BE2C (cell line): ENCODE results near the gene FAM114A2.

Experiments used
- DNase-seq: peaks from one replicate; pipeline ENCODE4 v3.0.0-alpha.2; 2020
- H3K27me3 ChIP-seq: fragments of 250-450 bp; sonication (Bioruptor Pico); 2 replicates; pipeline ENCODE4 v1.5.1; 2020; ENCODE audit warnings: mild to moderate bottlenecking
- H3K36me3 ChIP-seq: fragments of 250-450 bp; sonication (Bioruptor Pico); 2 replicates; pipeline ENCODE4 v1.5.1; 2020; ENCODE audit warnings: mild to moderate bottlenecking
- H3K4me1 ChIP-seq: fragments of 250-450 bp; sonication (Bioruptor Pico); 2 replicates; pipeline ENCODE4 v1.5.1; 2020
- H3K4me3 ChIP-seq: 2 replicates; pipeline ENCODE4 v1.5.1; 2011; ENCODE audit warnings: low read depth, low read length
- H3K9me3 ChIP-seq: fragments of 250-450 bp; sonication (Bioruptor Pico); 2 replicates; pipeline ENCODE4 v1.5.1; 2020
- TF ChIP-seq, protein P1 (sequence below): IDR thresholded peaks from 2 replicates; pipeline ENCODE4 v1.5.1; 2012; ENCODE audit warnings: mild to moderate bottlenecking, low read depth, low read length

The FAM114A2 gene

DNA sequence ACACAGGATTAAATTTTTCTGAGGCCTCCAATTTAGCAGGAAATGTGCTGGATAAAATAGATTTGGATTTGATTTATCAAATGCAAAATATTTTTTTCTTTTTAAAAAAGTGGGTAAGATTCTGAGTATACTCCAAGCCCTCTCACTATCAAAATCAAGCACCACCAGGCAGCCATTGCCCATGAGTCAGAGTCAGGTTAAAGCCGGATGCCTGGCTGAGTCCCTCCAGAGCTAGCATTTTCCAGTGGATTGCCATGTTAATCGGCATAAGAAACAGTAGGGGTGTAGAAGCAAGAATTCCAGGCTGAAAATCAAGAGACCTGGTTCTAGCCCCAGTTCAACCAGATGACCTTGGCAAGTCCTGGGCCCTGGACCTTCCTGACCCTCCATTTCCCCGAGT is 85.3 kb downstream of the FAM114A2 start:
- Histone ChIP-seq H3K27me3 (no peaks in the 10 kb centered on the region), H3K9me3 (no peaks in the 10 kb centered on the region)

DNA sequence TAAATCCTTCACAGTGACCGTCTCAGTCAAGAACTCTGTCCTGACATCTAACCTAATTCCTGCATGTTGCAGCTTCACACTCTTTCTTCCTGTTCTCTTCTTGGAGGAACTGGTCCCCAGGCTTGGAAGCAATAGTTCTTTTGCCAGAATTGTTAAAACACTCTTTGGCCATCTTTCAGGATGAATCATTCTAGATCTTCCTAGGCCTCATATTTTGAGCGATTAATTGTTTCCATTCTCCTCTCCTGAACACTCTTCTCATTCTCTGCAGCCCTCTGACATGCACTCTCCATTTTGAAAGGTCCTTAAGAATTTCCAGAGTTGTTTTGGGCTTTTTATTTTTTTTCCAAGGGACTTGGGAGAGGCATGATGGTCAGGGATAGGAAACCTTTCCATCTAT is 85.8 kb downstream of the FAM114A2 start:
- no peak for DNase-seq
- no peaks in the 10 kb centered on the region for H3K9me3 ChIP-seq
- no peaks in the 10 kb centered on the region for H3K4me1 ChIP-seq
- TF ChIP-seq, protein P1, sequence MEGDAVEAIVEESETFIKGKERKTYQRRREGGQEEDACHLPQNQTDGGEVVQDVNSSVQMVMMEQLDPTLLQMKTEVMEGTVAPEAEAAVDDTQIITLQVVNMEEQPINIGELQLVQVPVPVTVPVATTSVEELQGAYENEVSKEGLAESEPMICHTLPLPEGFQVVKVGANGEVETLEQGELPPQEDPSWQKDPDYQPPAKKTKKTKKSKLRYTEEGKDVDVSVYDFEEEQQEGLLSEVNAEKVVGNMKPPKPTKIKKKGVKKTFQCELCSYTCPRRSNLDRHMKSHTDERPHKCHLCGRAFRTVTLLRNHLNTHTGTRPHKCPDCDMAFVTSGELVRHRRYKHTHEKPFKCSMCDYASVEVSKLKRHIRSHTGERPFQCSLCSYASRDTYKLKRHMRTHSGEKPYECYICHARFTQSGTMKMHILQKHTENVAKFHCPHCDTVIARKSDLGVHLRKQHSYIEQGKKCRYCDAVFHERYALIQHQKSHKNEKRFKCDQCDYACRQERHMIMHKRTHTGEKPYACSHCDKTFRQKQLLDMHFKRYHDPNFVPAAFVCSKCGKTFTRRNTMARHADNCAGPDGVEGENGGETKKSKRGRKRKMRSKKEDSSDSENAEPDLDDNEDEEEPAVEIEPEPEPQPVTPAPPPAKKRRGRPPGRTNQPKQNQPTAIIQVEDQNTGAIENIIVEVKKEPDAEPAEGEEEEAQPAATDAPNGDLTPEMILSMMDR = no peak
- H3K36me3 ChIP-seq = no peaks in the 10 kb centered on the region
- H3K4me3 ChIP-seq = no peak overlapping the region
- no peaks in the 10 kb centered on the region for H3K27me3 ChIP-seq

More for the DNA sequence above, 85.3 kb downstream of the FAM114A2 start:
- Histone ChIP-seq H3K4me3 (no peak overlapping the region), H3K36me3 (no peaks in the 10 kb centered on the region), H3K4me1 (no peaks in the 10 kb centered on the region)
- DNase-seq = no peak
- TF ChIP-seq, protein P1 = no peak

DNA sequence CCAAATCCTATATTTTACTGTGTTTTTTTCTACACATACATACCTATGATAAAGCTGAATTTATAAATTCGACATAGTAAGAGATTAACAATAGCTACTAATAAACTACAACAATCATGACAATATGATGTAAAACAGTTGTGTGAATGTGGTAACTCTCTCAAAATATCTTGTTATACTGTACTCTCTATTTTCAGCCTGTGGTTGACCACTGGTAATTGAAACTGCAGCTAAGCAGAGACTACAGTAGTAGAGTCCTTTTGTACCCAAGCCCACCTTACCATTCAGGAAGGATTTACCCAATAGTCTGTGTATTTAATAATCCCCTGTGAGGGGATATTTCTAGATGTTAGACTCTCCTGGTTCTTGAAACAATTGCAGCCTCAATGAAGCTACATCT is 86.7 kb downstream of the FAM114A2 start:
- no peak for DNase-seq
- no peaks in the 10 kb centered on the region for H3K27me3 ChIP-seq
- TF ChIP-seq, protein P1 = no peak
- H3K4me1 ChIP-seq = no peaks in the 10 kb centered on the region
- no peaks in the 10 kb centered on the region for H3K36me3 ChIP-seq
- no peak overlapping the region for H3K4me3 ChIP-seq
- H3K9me3 ChIP-seq = no peaks in the 10 kb centered on the region

GRCh38 chr5:153941265-153941664 is 97.4 kb downstream of the FAM114A2 start:
- H3K9me3 ChIP-seq = no peaks in the 10 kb centered on the region; the same call in 1 of the 2 replicates
- DNase-seq = no peak
- no peak overlapping the region for H3K4me3 ChIP-seq
- no peaks in the 10 kb centered on the region for H3K4me1 ChIP-seq
- H3K36me3 ChIP-seq = no peaks in the 10 kb centered on the region
- H3K27me3 ChIP-seq = no peaks in the 10 kb centered on the region
- TF ChIP-seq, protein P1 = no peak
